NCI-H1105 treated with DMSO at 0.1 percent for 48 hours (cell line): ENCODE measurements around the gene BIRC3.
"Not testable (repeated sequence)": the region's sequence is repeated elsewhere in the genome, so short reads cannot be mapped to it uniquely, and the experiment has no call there.

ENCODE experiments used
- DNase-seq: peaks from one replicate; lab custom pipeline; 2025; lab: John Stamatoyannopoulos, UW

The BIRC3 gene

DNA sequence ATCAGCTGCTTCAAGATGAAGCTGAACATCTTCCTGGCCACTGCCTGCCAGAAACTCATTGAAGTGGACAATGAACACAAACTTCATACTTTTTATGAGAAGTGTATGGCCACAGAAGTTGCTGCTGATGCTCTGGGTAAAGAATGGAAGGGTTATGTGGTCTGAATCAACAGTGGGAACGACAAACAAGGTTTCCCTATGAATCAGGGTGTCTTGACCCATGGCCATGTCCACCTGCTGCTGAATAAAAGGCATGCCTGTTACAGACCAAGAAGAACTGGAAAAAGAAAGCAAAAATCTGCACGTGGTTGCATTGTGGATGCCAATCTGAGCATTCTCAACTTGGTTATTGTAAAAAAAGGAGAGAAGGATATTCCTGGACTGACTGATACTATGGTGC lies 22.2 kb upstream of the BIRC3 start:
- no peak for DNase-seq

DNA sequence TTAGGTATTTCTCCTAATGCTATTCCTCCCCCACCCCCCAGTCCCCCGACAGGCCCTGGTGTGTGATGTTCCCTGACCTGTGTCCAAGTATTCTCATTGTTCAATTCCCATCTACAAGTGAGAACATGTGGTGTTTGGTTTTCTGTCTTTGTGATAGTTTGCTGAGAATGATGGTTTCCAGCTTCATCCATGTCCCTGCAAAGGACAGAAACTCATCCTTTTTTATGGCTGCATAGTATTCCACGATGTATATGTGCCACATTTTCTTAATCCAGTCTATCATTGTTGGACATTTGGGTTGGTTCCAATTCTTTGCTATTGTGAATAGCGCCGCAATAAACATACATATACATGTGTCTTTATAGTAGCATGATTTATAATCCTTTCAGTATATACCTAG lies 20.5 kb upstream of the BIRC3 start:
- not testable (repeated sequence) for DNase-seq

DNA sequence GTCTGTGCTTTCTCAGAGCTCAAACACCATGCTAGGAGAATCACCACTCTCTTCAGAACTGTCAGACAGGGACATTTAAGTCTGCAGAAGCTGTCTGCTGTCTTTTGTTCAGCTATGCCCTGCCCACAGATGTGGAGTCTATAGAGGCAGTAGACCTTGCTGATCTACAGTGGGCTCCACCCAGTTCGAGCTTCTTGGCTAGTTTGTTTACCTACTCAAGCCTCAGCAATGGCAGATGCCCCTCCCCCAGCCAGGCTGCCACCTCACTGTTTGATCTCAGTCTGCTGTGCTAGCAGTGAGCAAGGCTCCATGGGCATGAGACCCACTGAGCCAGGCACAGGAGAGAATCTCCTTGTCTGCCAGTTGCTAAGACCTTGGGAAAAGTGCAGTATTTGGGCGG lies 16.4 kb upstream of the BIRC3 start:
- not testable (repeated sequence) for DNase-seq

DNA sequence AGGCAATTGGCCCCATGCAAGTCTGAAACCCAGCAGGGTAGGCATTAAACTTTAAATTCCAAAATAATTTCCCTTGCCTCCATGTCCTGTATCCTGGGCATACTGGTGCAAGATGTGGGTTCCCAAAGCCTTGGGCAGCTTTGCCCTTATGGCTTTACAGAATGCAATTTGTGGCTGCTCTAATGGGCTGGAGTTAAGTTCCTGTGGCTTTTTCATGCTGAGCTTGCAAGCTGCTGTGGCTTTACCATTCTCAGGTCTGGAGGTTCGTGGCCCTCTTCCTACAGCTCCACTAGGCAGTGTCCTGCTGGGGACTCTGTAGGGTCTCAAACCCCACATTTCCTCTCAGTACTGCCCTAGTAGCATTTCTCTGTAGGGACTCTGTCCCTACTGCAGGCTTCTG lies 15.0 kb upstream of the BIRC3 start:
- DNase-seq, result no peak

DNA sequence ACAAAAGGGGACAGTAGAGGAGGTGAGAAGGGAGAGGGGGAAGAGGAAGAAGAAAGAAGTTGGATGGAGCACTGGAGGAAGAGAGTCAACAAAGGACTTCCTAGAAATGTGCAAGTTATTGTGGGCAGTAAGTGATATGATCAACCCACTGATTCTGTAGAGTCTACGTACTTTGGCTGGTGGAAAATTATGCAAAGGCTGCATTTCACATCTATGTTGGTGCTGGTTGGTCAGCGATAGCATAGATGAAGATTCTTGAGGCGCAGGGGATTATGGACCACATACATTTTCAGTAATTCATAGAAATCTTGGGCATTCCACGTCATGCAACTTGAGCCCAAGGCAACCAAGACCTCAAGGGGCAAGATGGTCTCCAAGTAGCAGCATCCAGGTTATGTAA lies 12.6 kb upstream of the BIRC3 start:
- no peak for DNase-seq

DNA sequence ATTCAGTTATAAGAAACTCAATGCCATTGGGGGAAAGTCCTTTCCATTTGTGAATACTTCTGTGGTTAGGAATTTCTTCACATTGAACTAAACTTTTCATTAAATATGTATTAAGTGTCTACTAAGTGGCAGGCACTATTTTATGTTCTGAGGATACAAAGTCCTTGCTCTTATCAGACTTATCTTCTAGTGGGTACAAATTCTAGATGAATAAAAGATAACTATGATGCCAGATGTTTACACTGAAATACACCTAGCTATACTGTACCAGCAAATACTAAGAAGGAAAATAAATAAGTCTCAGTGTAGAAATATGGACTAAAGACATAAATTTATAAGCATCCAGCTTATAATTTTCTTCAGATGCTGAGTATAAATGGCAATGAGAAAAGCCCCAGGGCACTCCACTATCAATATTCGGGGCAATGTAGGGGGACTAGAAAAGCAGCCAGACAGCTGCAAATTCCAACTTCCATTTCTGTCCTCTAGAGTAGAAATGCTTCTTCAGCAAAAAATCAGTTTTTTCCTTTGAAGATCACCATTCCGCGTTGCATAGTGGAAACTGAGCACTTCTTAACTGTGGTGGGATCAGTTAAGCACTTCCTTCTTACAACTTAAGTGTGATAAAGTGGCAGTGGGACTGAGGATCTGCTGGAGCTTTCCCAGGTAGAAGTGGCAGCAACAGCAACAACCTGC lies 11.8 kb upstream of the BIRC3 start:
- DNase-seq, result no peak

DNA sequence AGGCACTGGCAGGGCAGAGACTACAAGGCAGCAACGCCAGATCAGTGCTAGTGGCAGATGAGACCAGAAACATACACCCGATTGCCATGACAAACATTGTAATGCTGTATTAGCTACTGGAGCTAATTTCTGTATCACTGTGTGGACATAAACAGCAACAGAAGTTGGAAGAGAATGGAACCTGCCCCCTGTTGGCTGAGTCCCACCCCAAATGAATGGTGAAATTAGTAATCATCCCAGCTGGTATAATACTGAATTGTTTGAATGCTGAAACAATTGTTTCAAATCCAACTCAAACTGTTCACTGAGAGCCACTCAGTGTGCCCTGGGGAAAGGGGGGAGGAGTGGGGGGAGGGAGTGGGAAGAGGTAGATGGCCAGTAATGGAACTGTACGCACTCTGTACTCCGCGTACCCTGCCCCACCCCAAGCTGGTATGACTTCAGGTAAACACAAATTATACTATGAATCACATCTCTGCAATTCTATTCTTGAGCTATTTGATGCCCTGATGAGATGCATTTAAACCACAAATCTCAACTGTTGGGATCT lies 11.2 kb upstream of the BIRC3 start:
- DNase-seq, result no peak

DNA sequence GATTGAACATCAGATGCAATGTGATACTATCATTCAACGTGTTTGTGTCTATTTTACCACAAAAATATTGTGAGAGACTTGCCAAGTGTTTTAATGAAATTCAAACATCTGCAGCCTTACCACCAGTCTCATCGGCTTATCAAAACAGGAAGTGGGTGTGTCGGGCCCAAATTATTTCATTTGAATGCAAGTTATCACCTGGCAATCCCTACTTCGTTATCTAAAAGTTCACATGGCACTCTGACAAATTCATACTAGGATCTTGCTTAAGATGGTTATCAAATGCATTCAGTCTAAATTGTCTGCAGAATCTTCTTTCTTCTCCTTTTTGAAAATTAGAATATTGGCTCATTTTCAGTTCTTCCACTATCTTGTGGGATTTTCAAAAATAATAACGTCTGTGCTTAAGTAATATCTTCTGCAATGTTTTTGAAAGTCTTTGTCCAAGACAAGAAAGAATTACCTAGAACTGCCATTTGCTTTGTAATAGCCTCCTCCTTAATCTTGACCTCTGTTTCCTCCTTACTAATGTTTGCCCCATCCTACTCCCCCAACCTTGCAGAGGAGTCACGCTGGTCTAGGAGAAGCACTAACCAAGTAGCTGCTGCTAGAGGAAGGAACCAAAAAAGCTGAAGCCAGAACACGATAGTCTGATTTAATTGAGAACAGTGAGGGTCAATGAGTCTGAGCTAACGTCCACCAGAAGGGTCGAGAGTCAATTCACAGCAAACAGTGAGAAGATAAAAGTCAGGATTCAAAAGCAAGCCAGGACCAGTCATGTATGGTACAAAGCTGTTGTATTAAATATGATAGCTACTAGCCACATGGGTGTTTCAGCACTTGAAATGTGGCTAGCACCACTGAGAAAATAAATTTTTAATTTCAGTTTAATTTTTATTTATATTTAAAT lies 10.2 kb upstream of the BIRC3 start:
- peak; percentile 13 for DNase-seq

DNA sequence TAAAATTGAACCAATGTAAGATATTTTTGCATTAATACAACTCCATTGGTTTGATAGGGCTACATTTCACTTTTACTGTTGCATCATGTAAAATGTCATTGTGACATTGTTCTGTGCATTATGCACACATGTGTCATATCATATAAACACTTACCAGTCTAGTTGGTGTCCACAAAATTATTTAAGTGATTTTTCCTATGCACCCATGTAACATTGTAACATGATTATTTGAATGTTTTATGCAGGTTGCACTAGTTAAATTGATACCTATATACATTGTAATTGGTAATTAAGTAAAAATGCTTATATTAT lies 9.6 kb upstream of the BIRC3 start:
- no peak for DNase-seq

DNA sequence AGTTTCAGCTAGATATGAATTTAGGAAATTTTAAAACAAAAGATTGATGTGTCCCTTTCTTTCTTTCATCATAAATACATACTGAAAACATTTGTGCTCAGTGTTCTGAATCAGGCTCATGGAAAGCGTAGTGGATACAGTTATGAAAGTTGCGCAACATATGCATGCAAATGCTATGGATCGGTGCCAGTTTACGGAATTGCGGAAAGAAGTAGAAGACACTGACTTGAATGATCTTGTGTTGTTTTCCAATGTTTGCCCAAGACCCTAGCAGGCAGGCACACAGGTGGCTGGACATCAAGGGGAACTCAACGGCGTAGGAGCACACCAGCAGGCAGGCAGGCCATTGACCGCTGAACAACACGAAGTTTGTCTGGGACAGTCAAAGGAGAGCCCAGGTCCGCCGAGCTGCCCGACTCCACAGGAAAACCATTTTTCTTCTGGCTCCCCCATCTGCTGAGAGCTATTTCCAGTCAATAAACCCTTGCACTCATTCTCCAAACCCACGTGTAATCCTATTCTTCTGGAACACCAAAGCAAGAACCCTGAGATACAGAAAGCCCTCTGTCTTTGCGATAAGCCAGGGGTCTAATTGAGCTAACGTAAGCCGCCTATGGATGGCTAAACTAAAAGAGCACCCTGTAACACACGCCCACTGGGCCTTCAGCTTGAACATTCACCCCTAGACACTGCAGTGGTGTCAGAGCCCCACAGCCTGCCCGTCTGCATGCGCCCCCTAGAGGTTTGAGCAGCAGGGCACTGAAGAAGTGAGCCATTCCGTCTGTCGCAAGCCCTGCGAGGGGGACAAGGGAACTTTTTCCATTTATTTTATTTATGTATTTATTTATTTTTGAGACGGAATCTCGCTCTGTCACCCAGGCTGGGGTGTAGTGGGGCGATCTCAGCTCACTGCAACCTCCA lies 7.4 kb upstream of the BIRC3 start:
- DNase-seq, result no peak

DNA sequence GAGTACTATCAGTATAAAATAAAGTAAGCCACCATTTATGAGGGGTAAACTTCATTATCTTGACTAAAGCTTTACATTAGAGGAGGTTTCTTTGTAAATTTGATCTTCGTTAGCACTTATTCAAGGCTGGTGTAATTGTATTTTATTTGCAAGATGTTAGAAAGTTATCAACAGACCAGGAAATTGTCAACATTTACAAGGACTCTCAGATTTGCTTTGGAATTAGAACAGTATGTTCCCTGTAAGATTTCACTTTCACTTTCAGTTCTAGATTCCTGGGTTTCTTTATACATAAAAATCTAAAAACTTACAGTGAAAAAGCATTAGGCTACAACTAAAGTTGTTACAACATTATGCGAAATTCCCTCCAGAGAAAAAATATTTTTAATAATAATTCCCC lies 4.6 kb upstream of the BIRC3 start:
- no peak for DNase-seq

DNA sequence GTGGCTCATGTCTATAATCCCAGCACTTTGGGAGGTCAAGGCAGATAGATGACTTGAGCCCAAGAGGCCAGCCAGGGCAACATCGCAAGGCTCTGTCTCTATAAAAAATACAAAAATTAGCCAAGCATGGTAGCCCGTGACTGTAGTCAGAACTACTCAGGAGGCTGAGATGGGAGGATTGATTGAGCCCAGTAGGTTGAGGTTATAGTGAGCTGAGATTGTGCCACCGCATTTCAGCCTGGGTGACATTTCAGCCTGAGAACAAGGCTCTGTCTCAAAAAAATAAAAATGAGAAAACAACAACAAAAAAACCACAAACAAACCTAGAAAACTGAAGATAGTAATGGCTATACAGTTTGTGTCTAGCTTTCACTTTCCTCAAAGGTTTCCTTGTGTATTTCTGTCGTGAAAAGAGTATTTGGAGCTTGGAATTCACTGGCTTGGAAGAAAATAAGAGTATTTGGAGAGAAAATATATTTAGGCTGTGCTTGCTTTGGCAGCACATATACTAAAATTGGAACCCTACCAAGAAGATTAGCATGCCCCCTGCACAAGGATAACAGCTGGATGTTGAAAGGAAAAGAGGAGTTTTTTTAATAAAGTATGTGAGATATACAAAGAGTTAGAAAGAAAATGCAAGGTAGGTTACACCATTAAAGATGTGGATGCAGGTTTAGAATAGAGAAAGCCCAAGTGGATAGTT lies 3.9 kb upstream of the BIRC3 start:
- no peak for DNase-seq

DNA sequence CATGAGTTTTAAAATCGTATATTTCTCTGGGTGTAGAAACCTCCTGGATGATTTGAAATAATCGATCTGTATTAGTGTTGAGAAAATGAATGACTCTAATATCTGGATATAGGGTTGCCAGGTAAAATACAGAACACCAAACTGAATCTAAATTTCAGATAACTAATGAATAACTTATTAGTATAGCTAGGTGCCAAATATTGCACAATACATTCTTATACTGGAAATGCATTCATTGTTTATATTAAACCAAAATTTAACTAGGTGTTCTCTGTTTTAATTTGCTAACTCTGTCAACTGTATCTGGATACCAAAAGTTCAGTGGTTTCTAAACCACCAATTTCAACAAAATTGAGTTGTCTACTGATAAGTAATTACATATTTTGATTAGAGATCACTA lies 2.5 kb upstream of the BIRC3 start:
- DNase-seq, result no peak

DNA sequence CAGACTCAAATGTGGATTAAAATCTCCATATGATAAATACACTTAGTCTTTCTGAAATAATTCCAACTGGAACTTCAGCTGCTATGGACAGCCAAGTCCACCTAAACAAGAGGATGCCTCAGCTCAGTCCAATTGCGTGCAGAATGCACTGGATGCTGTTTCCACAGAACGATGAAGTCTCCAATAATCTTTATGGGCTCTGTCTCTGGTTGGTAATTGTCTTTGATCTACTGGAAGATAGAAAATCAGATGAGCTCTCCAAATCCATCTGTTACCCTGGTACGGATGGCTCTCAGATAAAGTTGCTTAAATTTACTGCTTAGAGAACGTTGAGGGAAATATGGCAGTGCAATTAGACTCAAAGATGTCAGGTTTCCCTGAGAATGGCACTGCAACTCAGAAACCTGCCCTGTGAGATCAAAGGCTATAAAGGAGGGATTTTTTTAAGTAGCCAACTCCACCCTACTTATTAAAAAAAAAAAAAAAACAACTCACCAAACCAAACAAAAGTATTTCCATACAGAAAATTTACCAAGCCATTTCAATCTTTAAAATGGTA lies 859 bp upstream of the BIRC3 start:
- DNase-seq, result no peak

DNA sequence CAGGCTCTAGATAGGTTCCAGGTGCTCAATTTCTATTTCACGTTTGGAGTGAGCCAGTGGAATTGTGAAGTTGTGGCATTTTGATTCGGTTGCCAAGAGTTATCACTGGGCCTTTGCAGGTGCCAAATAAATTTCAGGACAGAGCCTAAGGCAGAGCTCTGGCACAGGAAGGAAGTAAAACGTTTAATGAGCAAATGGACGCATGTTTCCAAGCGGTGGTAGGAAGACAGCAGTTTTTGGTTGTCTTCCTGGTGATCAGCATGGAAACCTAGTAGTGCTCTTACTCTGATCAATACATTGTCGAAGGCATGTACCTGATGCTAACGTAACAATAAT lies 452 bp downstream of the BIRC3 start:
- DNase-seq, result no peak

DNA sequence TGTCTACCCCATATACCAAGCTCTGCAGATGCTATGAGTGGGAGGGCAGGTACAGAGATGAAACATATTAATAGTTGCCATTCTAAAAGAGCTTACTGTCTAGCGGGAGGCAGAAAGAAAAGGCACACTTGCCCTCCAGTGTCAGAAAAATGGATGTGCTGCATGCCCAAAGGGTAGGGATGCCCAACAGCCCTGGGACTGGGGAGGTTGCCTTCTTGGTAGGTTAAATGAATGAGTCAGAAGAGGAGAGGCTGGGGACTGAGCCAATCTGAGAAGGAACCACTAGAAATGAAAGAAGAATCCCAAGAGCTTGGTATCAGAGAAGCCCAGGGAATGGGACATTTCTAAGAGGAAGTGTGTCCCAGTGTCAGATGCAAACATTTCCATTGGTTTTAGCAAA lies 1.2 kb downstream of the BIRC3 start:
- no peak for DNase-seq

DNA sequence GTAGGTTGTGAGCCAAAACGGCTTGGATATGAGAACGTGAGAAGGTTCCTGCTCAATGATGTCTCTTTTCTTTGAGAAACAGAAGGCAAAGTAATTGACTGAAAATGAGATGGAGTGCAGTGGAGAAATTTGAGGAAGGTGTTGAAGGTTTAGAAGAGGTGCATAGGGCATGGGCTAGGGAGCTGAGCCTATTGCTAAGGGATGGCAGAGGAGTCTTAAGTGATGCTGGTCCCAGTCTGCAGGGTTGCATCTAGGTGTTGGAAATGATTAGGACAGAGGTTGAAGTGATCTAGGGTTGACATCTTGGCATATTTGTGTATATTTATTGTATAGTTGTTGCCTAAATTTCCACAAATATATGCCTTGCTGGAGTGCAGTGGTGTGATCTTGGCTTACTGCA lies 2.3 kb downstream of the BIRC3 start:
- no peak for DNase-seq

DNA sequence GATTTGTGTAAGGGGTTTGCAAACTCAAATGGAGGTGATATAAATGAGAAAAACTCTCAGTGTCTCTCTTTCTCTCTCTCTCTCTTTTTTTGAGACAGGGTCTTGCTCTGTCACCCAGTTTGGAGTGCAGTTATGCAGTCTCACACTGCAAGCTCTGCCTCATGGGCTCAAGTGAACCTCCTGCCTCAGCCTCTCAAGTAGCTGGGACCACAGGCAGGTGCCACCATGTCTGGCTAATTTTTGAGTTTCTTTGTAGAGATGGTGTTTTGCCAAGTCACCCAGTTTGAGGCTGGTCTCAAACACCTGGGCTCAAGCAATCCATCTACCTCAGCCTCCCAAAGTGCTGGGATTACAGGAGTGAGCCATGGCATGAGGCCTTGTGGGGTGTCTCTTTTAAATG lies 2.9 kb downstream of the BIRC3 start:
- DNase-seq, result no peak

DNA sequence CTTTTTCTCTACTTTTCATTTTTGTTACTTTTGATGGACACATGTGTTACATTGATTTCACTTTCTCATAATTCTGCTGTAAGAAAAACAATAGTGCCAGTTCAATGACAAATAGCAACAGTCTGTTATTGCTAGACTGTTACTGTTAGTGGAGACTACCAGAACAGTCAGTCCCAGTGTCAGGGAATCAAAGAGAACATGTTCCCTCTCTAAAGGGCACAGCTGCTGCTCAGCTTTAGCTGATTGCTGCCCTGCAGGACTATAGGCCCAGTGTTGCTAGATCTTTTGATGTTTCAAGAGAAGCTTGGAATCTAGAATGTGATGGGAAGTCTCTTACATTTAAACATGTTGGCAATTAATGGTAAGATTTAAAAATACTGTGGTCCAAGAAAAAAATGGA lies 3.4 kb downstream of the BIRC3 start:
- no peak for DNase-seq

DNA sequence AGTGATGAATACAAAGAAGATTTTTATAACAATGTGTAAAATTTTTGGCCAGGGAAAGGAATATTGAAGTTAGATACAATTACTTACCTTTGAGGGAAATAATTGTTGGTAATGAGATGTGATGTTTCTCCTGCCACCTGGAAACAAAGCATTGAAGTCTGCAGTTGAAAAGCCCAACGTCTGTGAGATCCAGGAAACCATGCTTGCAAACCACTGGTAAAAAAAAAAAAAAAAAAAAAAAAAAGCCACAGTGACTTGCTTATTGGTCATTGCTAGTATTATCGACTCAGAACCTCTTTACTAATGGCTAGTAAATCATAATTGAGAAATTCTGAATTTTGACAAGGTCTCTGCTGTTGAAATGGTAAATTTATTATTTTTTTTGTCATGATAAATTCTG lies 5.3 kb downstream of the BIRC3 start:
- DNase-seq, result no peak

DNA sequence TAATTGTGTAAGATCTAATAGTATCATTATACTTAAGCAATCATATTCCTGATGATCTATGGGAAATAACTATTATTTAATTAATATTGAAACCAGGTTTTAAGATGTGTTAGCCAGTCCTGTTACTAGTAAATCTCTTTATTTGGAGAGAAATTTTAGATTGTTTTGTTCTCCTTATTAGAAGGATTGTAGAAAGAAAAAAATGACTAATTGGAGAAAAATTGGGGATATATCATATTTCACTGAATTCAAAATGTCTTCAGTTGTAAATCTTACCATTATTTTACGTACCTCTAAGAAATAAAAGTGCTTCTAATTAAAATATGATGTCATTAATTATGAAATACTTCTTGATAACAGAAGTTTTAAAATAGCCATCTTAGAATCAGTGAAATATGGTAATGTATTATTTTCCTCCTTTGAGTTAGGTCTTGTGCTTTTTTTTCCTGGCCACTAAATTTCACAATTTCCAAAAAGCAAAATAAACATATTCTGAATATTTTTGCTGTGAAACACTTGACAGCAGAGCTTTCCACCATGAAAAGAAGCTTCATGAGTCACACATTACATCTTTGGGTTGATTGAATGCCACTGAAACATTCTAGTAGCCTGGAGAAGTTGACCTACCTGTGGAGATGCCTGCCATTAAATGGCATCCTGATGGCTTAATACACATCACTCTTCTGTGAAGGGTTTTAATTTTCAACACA lies 6.4 kb downstream of the BIRC3 start:
- no peak for DNase-seq
